ENCODE results near the gene SAMD4A.

The SAMD4A gene

DNA sequence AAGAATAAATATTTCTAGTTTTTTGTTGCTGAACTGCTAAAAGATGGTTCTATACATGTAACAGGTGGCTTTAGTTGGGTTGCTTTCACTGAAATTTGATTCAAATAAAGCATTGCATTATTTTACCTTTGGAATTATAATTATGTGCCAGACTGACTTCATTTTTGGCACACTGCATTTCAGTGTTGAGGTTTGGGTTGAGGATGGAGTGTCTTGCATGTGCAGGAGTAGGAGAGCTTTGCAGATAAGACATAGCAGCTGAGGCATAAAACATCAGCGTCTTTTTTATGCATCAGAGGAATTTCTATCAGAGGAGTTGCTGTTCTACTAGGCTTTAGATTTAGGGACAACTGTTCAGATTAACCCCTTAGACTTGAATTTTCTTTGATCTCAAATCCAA, 17.2 kb downstream of the SAMD4A start:
- no peak for DNase-seq
- Histone ChIP-seq H3K4me1 (no peaks in the 10 kb centered on the region), H3K27me3 (peaks cover 8% of the 10 kb centered on the region), H3K4me3 (ENCODE audit: low read depth, low read length) (no peak overlapping the region), H3K36me3 (no peaks in the 10 kb centered on the region), H3K9me3 (no peaks in the 10 kb centered on the region)
- TF ChIP-seq, protein P1, sequence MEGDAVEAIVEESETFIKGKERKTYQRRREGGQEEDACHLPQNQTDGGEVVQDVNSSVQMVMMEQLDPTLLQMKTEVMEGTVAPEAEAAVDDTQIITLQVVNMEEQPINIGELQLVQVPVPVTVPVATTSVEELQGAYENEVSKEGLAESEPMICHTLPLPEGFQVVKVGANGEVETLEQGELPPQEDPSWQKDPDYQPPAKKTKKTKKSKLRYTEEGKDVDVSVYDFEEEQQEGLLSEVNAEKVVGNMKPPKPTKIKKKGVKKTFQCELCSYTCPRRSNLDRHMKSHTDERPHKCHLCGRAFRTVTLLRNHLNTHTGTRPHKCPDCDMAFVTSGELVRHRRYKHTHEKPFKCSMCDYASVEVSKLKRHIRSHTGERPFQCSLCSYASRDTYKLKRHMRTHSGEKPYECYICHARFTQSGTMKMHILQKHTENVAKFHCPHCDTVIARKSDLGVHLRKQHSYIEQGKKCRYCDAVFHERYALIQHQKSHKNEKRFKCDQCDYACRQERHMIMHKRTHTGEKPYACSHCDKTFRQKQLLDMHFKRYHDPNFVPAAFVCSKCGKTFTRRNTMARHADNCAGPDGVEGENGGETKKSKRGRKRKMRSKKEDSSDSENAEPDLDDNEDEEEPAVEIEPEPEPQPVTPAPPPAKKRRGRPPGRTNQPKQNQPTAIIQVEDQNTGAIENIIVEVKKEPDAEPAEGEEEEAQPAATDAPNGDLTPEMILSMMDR (IDR thresholded peaks at IDR 0.05; ENCODE audit: low read depth, low read length), result no peak

DNA sequence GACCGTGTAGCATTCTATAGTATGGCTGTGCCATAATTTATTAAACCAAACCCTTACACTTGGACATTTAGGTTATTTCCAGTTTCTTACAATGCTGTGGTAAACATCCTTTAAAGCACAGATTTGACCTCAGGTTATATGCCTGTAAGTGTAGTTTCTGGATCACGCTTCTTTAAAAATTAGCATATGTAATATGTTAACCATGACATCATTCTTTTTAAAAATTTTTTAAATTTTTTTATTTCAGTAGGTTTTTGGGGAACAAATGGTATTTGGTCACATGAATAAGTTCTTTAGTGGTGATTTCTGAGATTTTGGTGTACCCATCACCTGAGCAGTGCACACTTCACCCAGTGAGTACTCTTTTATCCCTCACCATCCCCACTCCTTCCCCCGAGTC, 18.3 kb downstream of the SAMD4A start:
- no peak for DNase-seq
- TF ChIP-seq, protein P1 (IDR thresholded peaks at IDR 0.05; ENCODE audit: low read depth, low read length), result no peak
- Histone ChIP-seq H3K4me3 (ENCODE audit: low read depth, low read length) (no peak overlapping the region), H3K9me3 (no peaks in the 10 kb centered on the region), H3K36me3 (no peaks in the 10 kb centered on the region), H3K27me3 (peaks cover 8% of the 10 kb centered on the region), H3K4me1 (no peaks in the 10 kb centered on the region)

DNA sequence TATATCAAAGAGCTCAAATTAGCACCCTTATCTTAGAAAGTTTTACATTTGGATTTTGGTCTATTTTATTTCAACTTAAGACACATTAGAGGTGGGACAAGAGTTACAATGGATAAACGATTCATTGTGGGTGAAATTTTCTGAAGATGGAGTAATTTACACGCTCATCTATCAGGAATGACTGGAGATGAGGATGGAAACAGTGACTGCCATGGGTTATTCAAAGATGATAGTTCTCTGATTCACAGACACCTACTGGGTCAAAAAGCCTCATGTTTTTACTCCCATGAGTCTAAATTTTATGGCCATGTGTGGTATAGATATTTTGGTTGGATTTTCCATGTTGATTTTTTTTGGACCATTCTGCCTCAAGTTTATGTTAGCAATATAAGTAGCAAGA, 22.1 kb downstream of the SAMD4A start:
- H3K27me3 ChIP-seq, result peaks cover 8% of the 10 kb centered on the region
- H3K4me3 ChIP-seq (ENCODE audit: low read depth, low read length), result no peak overlapping the region
- DNase-seq, result no peak
- H3K36me3 ChIP-seq, result no peaks in the 10 kb centered on the region
- TF ChIP-seq, protein P1 (IDR thresholded peaks at IDR 0.05; ENCODE audit: low read depth, low read length), result no peak
- no peaks in the 10 kb centered on the region for H3K4me1 ChIP-seq
- no peaks in the 10 kb centered on the region for H3K9me3 ChIP-seq

DNA sequence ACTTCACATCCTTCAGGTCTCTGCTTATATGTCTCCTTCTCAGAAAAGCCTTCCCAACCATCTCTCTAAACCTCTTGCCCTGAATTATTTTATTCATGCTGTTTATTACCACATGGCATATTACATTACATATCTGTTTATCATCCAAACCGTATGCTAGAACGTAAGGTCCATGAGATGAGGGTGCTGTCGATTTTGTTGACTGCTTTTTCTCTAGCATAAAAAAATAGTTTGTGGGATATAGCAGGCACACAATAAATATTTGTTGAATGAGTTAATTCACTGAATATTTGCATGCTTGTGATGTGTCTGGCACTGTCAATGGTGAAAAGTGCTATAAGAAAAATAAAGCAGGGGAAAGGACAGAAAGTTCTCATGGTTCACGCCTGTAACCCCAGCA, 22.9 kb downstream of the SAMD4A start:
- Histone ChIP-seq H3K9me3 (no peaks in the 10 kb centered on the region), H3K4me3 (ENCODE audit: low read depth, low read length) (no peak overlapping the region), H3K27me3 (peaks cover 8% of the 10 kb centered on the region), H3K4me1 (no peaks in the 10 kb centered on the region), H3K36me3 (no peaks in the 10 kb centered on the region)
- DNase-seq, result no peak
- TF ChIP-seq, protein P1 (IDR thresholded peaks at IDR 0.05; ENCODE audit: low read depth, low read length), result no peak

DNA sequence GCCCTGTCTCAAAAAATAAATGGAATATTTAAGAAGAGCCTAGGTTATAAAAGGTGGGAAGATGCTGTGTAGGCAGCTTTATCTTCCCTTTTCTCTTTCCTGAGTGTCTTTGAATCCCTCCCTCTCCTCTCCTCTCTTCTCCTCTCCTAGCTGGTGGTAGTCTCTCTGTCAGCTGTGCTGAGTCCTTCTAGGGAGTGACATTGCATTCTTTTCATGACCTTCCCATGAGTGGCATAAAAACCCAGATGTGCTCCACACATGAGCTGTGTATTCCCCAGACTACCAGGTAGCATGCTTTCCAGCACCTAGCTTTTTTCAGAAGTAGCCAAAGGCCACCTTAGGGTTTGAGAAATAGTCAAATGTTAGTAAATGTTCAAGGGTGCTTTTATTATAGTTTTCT, 23.6 kb downstream of the SAMD4A start:
- no peaks in the 10 kb centered on the region for H3K9me3 ChIP-seq
- H3K36me3 ChIP-seq, result no peaks in the 10 kb centered on the region
- TF ChIP-seq, protein P1 (IDR thresholded peaks at IDR 0.05; ENCODE audit: low read depth, low read length), result no peak
- no peaks in the 10 kb centered on the region for H3K4me1 ChIP-seq
- no peak overlapping the region for H3K4me3 ChIP-seq (ENCODE audit: low read depth, low read length)
- DNase-seq, result no peak
- H3K27me3 ChIP-seq, result peaks cover 8% of the 10 kb centered on the region

DNA sequence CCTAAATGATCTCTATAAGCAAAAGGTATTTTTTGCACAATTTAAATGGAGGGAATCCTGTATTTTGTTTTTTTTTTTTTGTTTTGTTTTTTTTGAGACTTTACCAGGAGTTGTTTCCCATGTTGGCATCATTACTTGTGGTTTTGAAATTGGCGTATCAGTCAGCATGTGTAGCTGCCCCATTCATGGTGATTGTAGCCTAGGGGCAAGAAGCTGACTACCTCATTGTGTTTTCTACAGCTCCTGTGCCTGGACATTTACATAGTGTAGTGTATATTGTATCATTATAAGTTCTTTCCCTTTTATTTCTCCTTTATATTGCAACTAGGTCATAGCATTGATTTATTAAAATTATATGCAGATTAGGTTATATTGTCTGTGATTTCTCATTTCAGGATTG, 24.5 kb downstream of the SAMD4A start:
- peaks cover 11% of the 10 kb centered on the region for H3K27me3 ChIP-seq
- DNase-seq, result no peak
- TF ChIP-seq, protein P1 (IDR thresholded peaks at IDR 0.05; ENCODE audit: low read depth, low read length), result no peak
- H3K4me3 ChIP-seq (ENCODE audit: low read depth, low read length), result no peak overlapping the region
- H3K4me1 ChIP-seq, result no peaks in the 10 kb centered on the region
- H3K36me3 ChIP-seq, result no peaks in the 10 kb centered on the region
- H3K9me3 ChIP-seq, result no peaks in the 10 kb centered on the region
